Fibroblast of skin of abdomen (primary cell): ENCODE data around the gene DYNLRB2.
A peak's percentile ranks its signal among the peaks of the same experiment; 100 is the strongest.

Experiments used
- DNase-seq: peaks from one replicate; pipeline ENCODE4 v3.0.0-alpha.2; 2013

The DYNLRB2 gene

GRCh38 chr16:80554033-80554432 lies 13.2 kb downstream of the DYNLRB2 start:
- DNase-seq = no peak

GRCh38 chr16:80556481-80556880 lies 15.7 kb downstream of the DYNLRB2 start:
- DNase-seq = no peak

GRCh38 chr16:80557037-80557436 lies 16.2 kb downstream of the DYNLRB2 start:
- DNase-seq = no peak

GRCh38 chr16:80559369-80559768 lies 18.6 kb downstream of the DYNLRB2 start:
- no peak for DNase-seq

- no peak for DNase-seq
These were observed 22.3 kb downstream of the DYNLRB2 start for GRCh38 chr16:80563066-80563465.

- no peak for DNase-seq
These were observed 23.6 kb downstream of the DYNLRB2 start for GRCh38 chr16:80564394-80564793.

GRCh38 chr16:80569440-80570105 lies 28.8 kb downstream of the DYNLRB2 start:
- peak; percentile 67 for DNase-seq

- peak; percentile 4 for DNase-seq
These were observed 29.3 kb downstream of the DYNLRB2 start for GRCh38 chr16:80570106-80570478.

- DNase-seq = no peak
These were observed 32.9 kb downstream of the DYNLRB2 start for GRCh38 chr16:80573700-80574120.

- no peak for DNase-seq
These were observed 35.6 kb downstream of the DYNLRB2 start for GRCh38 chr16:80576343-80576912.

- no peak for DNase-seq
These were observed 36.9 kb downstream of the DYNLRB2 start for GRCh38 chr16:80577485-80578280.

GRCh38 chr16:80580109-80580832 lies 39.5 kb downstream of the DYNLRB2 start:
- peak; percentile 78 for DNase-seq

- DNase-seq = peak; percentile 80
These were observed 42.7 kb downstream of the DYNLRB2 start for GRCh38 chr16:80583466-80583865.

GRCh38 chr16:80585764-80586163 lies 45.0 kb downstream of the DYNLRB2 start:
- no peak for DNase-seq

- DNase-seq = peak; percentile 16
These were observed 45.7 kb downstream of the DYNLRB2 start for GRCh38 chr16:80586476-80586875.

GRCh38 chr16:80587071-80587470 lies 46.3 kb downstream of the DYNLRB2 start:
- no peak for DNase-seq

- DNase-seq = no peak
These were observed 50.5 kb downstream of the DYNLRB2 start for GRCh38 chr16:80591071-80591915.

- DNase-seq = no peak
These were observed 51.5 kb downstream of the DYNLRB2 start for GRCh38 chr16:80592273-80592672.

- no peak for DNase-seq
These were observed 54.0 kb downstream of the DYNLRB2 start for GRCh38 chr16:80594756-80595155.

GRCh38 chr16:80596507-80597207 lies 55.9 kb downstream of the DYNLRB2 start:
- no peak for DNase-seq

GRCh38 chr16:80599466-80599865 lies 58.7 kb downstream of the DYNLRB2 start:
- DNase-seq = peak; percentile 14
